Measurements from ENCODE around the gene CPLX3. TPM values are rescaled to one million over a fixed set of nuclear protein-coding genes. Genes with fewer than 3 reads are reported as not detected.

Gene CPLX3
- total and polyA plus RNA-seq, 2 donors (not counting 1 experiment from before 2014, with no cell fraction given), result not detected

GRCh38 chr15:74845208-74845568 is 18.8 kb downstream of the CPLX3 start:
- DNase-seq (ENCODE audit: low read depth in 2 of 2), result no peak
- H3K4me1 ChIP-seq (ENCODE audit: control insufficient read depth, extremely low read depth, insufficient read depth, low read length), result peaks cover 7% of the 10 kb centered on the region
- H3K79me2 ChIP-seq (ENCODE audit: control insufficient read depth, insufficient read depth, low read length), result no peaks in the 10 kb centered on the region
- H2AFZ ChIP-seq (ENCODE audit: low read length), result no peak overlapping the region
- TF ChIP-seq, protein P1, sequence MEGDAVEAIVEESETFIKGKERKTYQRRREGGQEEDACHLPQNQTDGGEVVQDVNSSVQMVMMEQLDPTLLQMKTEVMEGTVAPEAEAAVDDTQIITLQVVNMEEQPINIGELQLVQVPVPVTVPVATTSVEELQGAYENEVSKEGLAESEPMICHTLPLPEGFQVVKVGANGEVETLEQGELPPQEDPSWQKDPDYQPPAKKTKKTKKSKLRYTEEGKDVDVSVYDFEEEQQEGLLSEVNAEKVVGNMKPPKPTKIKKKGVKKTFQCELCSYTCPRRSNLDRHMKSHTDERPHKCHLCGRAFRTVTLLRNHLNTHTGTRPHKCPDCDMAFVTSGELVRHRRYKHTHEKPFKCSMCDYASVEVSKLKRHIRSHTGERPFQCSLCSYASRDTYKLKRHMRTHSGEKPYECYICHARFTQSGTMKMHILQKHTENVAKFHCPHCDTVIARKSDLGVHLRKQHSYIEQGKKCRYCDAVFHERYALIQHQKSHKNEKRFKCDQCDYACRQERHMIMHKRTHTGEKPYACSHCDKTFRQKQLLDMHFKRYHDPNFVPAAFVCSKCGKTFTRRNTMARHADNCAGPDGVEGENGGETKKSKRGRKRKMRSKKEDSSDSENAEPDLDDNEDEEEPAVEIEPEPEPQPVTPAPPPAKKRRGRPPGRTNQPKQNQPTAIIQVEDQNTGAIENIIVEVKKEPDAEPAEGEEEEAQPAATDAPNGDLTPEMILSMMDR (conservative IDR thresholded peaks at IDR 0.05 in 1 of 2, IDR thresholded peaks at IDR 0.05 in 1 of 2; ENCODE audit: low read depth in 1 of 2, low read length in 2 of 2), result no peak
- no peak for TF ChIP-seq EZH2 (IDR thresholded peaks at IDR 0.05; ENCODE audit: low read length, missing control alignments)
- H4K20me1 ChIP-seq (ENCODE audit: control insufficient read depth, extremely low read depth, insufficient read depth, low read length), result no peaks in the 10 kb centered on the region
- H3K4me2 ChIP-seq (ENCODE audit: extremely low read depth, insufficient read depth, low read length), result no peak overlapping the region
- H3K9me3 ChIP-seq (ENCODE audit: control insufficient read depth, insufficient read depth, low read depth, low read length), result no peaks in the 10 kb centered on the region
- no peak overlapping the region for H3K4me3 ChIP-seq (replicated peaks in 1 of 4; ENCODE audit: control extremely low read depth in 1 of 4, insufficient read depth in 1 of 4, low read depth in 3 of 4, low read length in 4 of 4)
- no peak overlapping the region for H3K9ac ChIP-seq (ENCODE audit: insufficient read depth, low read length)
- no peak overlapping the region for H3K27ac ChIP-seq (ENCODE audit: insufficient read depth, low read length)
- no peaks in the 10 kb centered on the region for H3K27me3 ChIP-seq (ENCODE audit: control insufficient read depth, insufficient read depth, low read length)
- H3K36me3 ChIP-seq (ENCODE audit: control insufficient read depth, insufficient read depth, low read length), result peaks cover 9% of the 10 kb centered on the region

DNA sequence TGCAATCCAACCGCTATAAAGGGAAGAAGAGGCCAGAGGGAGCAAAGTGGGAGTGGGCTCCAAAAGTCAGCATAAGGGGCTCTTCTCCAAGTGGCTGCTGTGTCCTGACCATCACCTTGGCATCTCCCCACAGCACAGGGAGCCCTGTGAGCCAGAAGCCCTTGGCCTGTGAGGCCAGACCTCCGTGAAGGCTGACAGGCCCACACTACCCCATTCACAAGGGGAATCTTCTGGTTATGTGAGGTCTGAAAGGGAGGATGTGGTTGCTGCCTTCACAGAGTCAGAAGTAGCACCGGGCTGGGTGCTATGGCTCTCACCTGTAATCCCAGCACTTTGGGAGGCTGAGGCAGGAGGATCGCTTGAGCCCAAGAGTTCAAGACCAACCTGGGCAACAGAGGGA is 19.2 kb downstream of the CPLX3 start:
- Histone ChIP-seq H3K4me1 (ENCODE audit: control insufficient read depth, extremely low read depth, insufficient read depth, low read length) (peaks cover 7% of the 10 kb centered on the region), H3K9me3 (ENCODE audit: control insufficient read depth, insufficient read depth, low read depth, low read length) (no peaks in the 10 kb centered on the region), H3K9ac (ENCODE audit: insufficient read depth, low read length) (no peak overlapping the region), H3K4me2 (ENCODE audit: extremely low read depth, insufficient read depth, low read length) (no peak overlapping the region), H3K36me3 (ENCODE audit: control insufficient read depth, insufficient read depth, low read length) (peaks cover 9% of the 10 kb centered on the region), H4K20me1 (ENCODE audit: control insufficient read depth, extremely low read depth, insufficient read depth, low read length) (no peaks in the 10 kb centered on the region), H3K27ac (ENCODE audit: insufficient read depth, low read length) (no peak overlapping the region), H3K79me2 (ENCODE audit: control insufficient read depth, insufficient read depth, low read length) (no peaks in the 10 kb centered on the region), H2AFZ (ENCODE audit: low read length) (no peak overlapping the region), H3K27me3 (ENCODE audit: control insufficient read depth, insufficient read depth, low read length) (no peaks in the 10 kb centered on the region), H3K4me3 (replicated peaks in 1 of 4; ENCODE audit: control extremely low read depth in 1 of 4, insufficient read depth in 1 of 4, low read depth in 3 of 4, low read length in 4 of 4) (no peak overlapping the region)
- TF ChIP-seq EZH2 (IDR thresholded peaks at IDR 0.05; ENCODE audit: low read length, missing control alignments), result no peak
- TF ChIP-seq, protein P1 (conservative IDR thresholded peaks at IDR 0.05 in 1 of 2, IDR thresholded peaks at IDR 0.05 in 1 of 2; ENCODE audit: low read depth in 1 of 2, low read length in 2 of 2), result no peak
- no peak for DNase-seq (ENCODE audit: low read depth in 2 of 2)

DNA sequence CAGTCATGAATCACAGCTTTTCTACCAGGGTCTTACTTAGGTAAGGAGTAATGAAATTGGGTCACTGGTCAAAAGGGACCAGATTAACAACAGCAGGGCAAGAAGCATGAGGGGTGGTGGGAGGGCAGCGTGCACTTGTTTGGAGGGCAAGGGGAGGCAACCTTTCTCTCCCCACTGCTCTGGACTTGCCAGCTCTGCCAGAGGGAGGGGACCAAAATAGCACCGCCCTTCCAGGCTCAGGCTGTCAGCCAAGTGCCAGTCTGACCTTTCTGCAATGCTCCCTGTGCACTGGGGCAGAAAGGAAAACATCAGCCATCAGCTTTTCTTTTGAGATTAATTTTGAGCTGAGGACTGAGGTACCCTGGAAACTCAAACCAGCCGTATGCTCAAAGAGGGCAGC is 21.0 kb downstream of the CPLX3 start:
- Histone ChIP-seq H3K4me1 (ENCODE audit: control insufficient read depth, extremely low read depth, insufficient read depth, low read length) (peaks cover 4% of the 10 kb centered on the region), H3K27me3 (ENCODE audit: control insufficient read depth, insufficient read depth, low read length) (no peaks in the 10 kb centered on the region), H3K9me3 (ENCODE audit: control insufficient read depth, insufficient read depth, low read depth, low read length) (no peaks in the 10 kb centered on the region), H3K27ac (ENCODE audit: insufficient read depth, low read length) (no peak overlapping the region), H2AFZ (ENCODE audit: low read length) (no peak overlapping the region), H3K79me2 (ENCODE audit: control insufficient read depth, insufficient read depth, low read length) (no peaks in the 10 kb centered on the region), H4K20me1 (ENCODE audit: control insufficient read depth, extremely low read depth, insufficient read depth, low read length) (no peaks in the 10 kb centered on the region), H3K36me3 (ENCODE audit: control insufficient read depth, insufficient read depth, low read length) (peaks cover 15% of the 10 kb centered on the region), H3K4me3 (replicated peaks in 1 of 4; ENCODE audit: control extremely low read depth in 1 of 4, insufficient read depth in 1 of 4, low read depth in 3 of 4, low read length in 4 of 4) (no peak overlapping the region), H3K9ac (ENCODE audit: insufficient read depth, low read length) (no peak overlapping the region), H3K4me2 (ENCODE audit: extremely low read depth, insufficient read depth, low read length) (no peak overlapping the region)
- TF ChIP-seq, protein P1 (conservative IDR thresholded peaks at IDR 0.05 in 1 of 2, IDR thresholded peaks at IDR 0.05 in 1 of 2; ENCODE audit: low read depth in 1 of 2, low read length in 2 of 2), result no peak
- TF ChIP-seq EZH2 (IDR thresholded peaks at IDR 0.05; ENCODE audit: low read length, missing control alignments), result no peak
- no peak for DNase-seq (ENCODE audit: low read depth in 2 of 2)

Measured in fibroblast of lung (primary cell).